Endodermal cell (in vitro differentiated cells): Measurements from ENCODE around the gene ATRX. TPM values are rescaled to one million over a fixed set of nuclear protein-coding genes. Genes with fewer than 3 reads are reported as not detected.

Experiments
- DNase-seq: peaks from one replicate; pipeline ENCODE4 v3.0.0-alpha.2; 2017
- H3K27ac ChIP-seq: 2 replicates; pipeline ENCODE4 v1.5.1; 2013; ENCODE audit warnings: mild to moderate bottlenecking, low read depth, low read length, moderate library complexity
- H3K27me3 ChIP-seq: 2 replicates; pipeline ENCODE4 v1.6.1; 2013; ENCODE audit warnings: mild to moderate bottlenecking, low read length, moderate library complexity; ENCODE audit not compliant: insufficient read depth, control insufficient read depth, poor library complexity, severe bottlenecking
- H3K36me3 ChIP-seq: 2 replicates; pipeline ENCODE4 v1.7.0; 2013; ENCODE audit warnings: mild to moderate bottlenecking, low read length, moderate library complexity; ENCODE audit not compliant: control insufficient read depth, insufficient read depth
- H3K4me1 ChIP-seq: one replicate; pipeline ENCODE4 v1.7.0; 2013; ENCODE audit warnings: low read length; ENCODE audit not compliant: control insufficient read depth, insufficient read depth
- H3K4me3 ChIP-seq: 2 replicates; pipeline ENCODE4 v1.5.1; 2013; ENCODE audit warnings: mild to moderate bottlenecking, low read length, moderate library complexity
- H3K9ac ChIP-seq: 2 replicates; pipeline ENCODE4 v1.6.1; 2013; ENCODE audit warnings: mild to moderate bottlenecking, low read length, moderate library complexity; ENCODE audit not compliant: poor library complexity, severe bottlenecking; ENCODE audit errors: extremely low read depth
- H3K9me3 ChIP-seq: 2 replicates; pipeline ENCODE4 v1.6.1; 2013; ENCODE audit warnings: mild to moderate bottlenecking, low read length, moderate library complexity; ENCODE audit not compliant: control insufficient read depth
- H3K27ac Mint-ChIP-seq: 2 replicates; pipeline ENCODE4 v1.8.0; 2020; ENCODE audit warnings: mixed read lengths
- H3K27me3 Mint-ChIP-seq: 2 replicates; pipeline ENCODE4 v1.8.0; 2021; ENCODE audit warnings: mild to moderate bottlenecking, mixed read lengths; ENCODE audit not compliant: insufficient read depth
- H3K36me3 Mint-ChIP-seq: 2 replicates; pipeline ENCODE4 v1.8.0; 2020; ENCODE audit warnings: low read depth, mixed read lengths
- H3K4me1 Mint-ChIP-seq: 2 replicates; pipeline ENCODE4 v1.8.0; 2020; ENCODE audit warnings: mixed read lengths
- H3K4me3 Mint-ChIP-seq: 2 replicates; pipeline ENCODE4 v1.8.0; 2020; ENCODE audit warnings: mild to moderate bottlenecking, moderate library complexity, mixed read lengths
- H3K9me3 Mint-ChIP-seq: 2 replicates; pipeline ENCODE4 v1.8.0; 2020; ENCODE audit warnings: mild to moderate bottlenecking, mixed read lengths
- WGBS, 2 experiments: methylation state at CpG; one replicate each; pipeline versions ENCODE4 v1.1.5 to v1.1.7; 2013; ENCODE audit warnings: missing lambda C conversion rate in 2 of 2, mixed read lengths in 1 of 2; ENCODE audit not compliant: insufficient coverage in 1 of 2, insufficient read length in 1 of 2; 5-methylcytosine and 5-hydroxymethylcytosine counted together
- total RNA-seq, 2 donors: library from RNA; stranded (reverse); fragmentation: NEBNext Ultra II Directional in 1 of 2; extraction: Animal tissue kit (Norgen Biotek cat#: 25700) in 1 of 2; gene quantifications; 2 replicates in 1 of 2; 3 replicates in 1 of 2; pipeline ENCODE4 v1.2.1, GENCODE V29; 2021
- TF ChIP-seq, protein P1 (sequence below): fragments of 200-600 bp; sonication (generic); conservative IDR thresholded peaks from 2 replicates; pipeline ENCODE4 v1.5.0; 2021; ENCODE audit warnings: antibody characterized with exemption, mild to moderate bottlenecking

The ATRX gene
- total RNA-seq, 2 donors from 2014 or later = 120 to 137 TPM

DNA sequence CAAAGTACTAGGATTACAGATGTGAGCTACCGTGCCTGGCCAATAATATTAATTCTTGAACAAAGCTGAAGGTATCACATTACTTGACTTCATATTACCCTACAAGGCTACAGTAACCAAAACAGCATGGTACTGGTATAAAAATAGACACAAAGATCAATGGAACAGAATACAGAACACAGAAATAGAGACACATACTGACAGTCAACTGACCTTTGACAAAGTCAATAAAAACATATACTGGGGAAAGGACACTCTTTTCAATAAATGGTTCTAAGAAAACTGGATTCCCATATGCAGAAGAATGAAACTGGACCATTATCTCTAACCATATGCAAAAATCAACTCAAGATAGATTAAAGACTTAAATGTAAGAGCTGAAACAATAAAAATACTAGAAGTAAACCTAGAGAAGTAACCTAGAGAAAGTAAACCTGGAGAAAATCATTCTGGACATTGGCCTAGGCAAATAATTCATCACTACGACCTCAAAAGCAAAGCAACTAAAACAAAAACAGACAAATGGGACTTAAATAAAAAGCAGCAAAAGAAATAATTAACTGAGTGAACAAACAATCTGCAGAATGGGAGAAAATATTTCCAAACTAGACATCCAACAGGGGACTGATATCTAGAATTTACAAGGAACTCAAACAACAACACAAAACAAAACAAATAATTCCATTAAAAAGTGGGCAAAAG lies 182.2 kb downstream of the ATRX start:
- Histone ChIP-seq H3K36me3 (peaks cover 17% of the 10 kb centered on the region), H3K4me1 (no peaks in the 10 kb centered on the region), H3K27ac (no peak overlapping the region), H3K9ac (no peak overlapping the region), H3K27me3 (no peaks in the 10 kb centered on the region), H3K9me3 (no peaks in the 10 kb centered on the region), H3K4me3 (no peak overlapping the region)
- H3K4me1 Mint-ChIP-seq = no peaks in the 10 kb centered on the region
- H3K27me3 Mint-ChIP-seq = no peaks in the 10 kb centered on the region
- peaks cover 41% of the 10 kb centered on the region for H3K9me3 Mint-ChIP-seq
- WGBS, 2 experiments = 100% methylated on average over 1 of the region's 2 CpGs; no CpG with 5 or more reads in 1 of the 2 experiments
- H3K4me3 Mint-ChIP-seq = no peak overlapping the region
- DNase-seq = no peak
- no peak overlapping the region for H3K27ac Mint-ChIP-seq
- TF ChIP-seq, protein P1, sequence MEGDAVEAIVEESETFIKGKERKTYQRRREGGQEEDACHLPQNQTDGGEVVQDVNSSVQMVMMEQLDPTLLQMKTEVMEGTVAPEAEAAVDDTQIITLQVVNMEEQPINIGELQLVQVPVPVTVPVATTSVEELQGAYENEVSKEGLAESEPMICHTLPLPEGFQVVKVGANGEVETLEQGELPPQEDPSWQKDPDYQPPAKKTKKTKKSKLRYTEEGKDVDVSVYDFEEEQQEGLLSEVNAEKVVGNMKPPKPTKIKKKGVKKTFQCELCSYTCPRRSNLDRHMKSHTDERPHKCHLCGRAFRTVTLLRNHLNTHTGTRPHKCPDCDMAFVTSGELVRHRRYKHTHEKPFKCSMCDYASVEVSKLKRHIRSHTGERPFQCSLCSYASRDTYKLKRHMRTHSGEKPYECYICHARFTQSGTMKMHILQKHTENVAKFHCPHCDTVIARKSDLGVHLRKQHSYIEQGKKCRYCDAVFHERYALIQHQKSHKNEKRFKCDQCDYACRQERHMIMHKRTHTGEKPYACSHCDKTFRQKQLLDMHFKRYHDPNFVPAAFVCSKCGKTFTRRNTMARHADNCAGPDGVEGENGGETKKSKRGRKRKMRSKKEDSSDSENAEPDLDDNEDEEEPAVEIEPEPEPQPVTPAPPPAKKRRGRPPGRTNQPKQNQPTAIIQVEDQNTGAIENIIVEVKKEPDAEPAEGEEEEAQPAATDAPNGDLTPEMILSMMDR = no peak
- peaks cover 34% of the 10 kb centered on the region for H3K36me3 Mint-ChIP-seq

GRCh38 chrX:77597511-77597910 lies 188.5 kb downstream of the ATRX start:
- no peaks in the 10 kb centered on the region for H3K4me1 Mint-ChIP-seq
- 91% methylated on average over 1 of the region's 1 CpG; no CpG with 5 or more reads in 1 of the 2 experiments for WGBS, 2 experiments
- H3K36me3 Mint-ChIP-seq = peaks cover 28% of the 10 kb centered on the region
- Histone ChIP-seq H3K4me1 (no peaks in the 10 kb centered on the region), H3K9me3 (no peaks in the 10 kb centered on the region), H3K4me3 (no peak overlapping the region), H3K36me3 (peaks cover 28% of the 10 kb centered on the region), H3K9ac (no peak overlapping the region), H3K27me3 (no peaks in the 10 kb centered on the region), H3K27ac (no peak overlapping the region)
- no peaks in the 10 kb centered on the region for H3K27me3 Mint-ChIP-seq
- TF ChIP-seq, protein P1 = no peak
- H3K4me3 Mint-ChIP-seq = no peak overlapping the region
- no peak for DNase-seq
- H3K9me3 Mint-ChIP-seq = peaks cover 30% of the 10 kb centered on the region
- H3K27ac Mint-ChIP-seq = peak overlapping the region; percentile 45

- Mint-ChIP-seq H3K36me3 (peaks cover 28% of the 10 kb centered on the region), H3K27ac (no peak overlapping the region), H3K9me3 (peaks cover 30% of the 10 kb centered on the region), H3K4me1 (no peaks in the 10 kb centered on the region), H3K27me3 (no peaks in the 10 kb centered on the region), H3K4me3 (no peak overlapping the region)
- H3K4me3 ChIP-seq = no peak overlapping the region
- 80% methylated on average over 1 of the region's 1 CpG; no CpG with 5 or more reads in 1 of the 2 experiments for WGBS, 2 experiments
- no peak for DNase-seq
- H3K4me1 ChIP-seq = no peaks in the 10 kb centered on the region
- H3K36me3 ChIP-seq = peaks cover 28% of the 10 kb centered on the region
- no peak overlapping the region for H3K9ac ChIP-seq
- TF ChIP-seq, protein P1 = peak; percentile 67
- no peaks in the 10 kb centered on the region for H3K27me3 ChIP-seq
- no peak overlapping the region for H3K27ac ChIP-seq
- no peaks in the 10 kb centered on the region for H3K9me3 ChIP-seq
Measured at GRCh38 chrX:77597090-77597489, 188.9 kb downstream of the ATRX start.
